Measurements from ENCODE around the gene GPSM3. TPM values are rescaled to one million over a fixed set of nuclear protein-coding genes. Genes with fewer than 3 reads are reported as not detected.

Gene GPSM3
- total RNA-seq, 1 experiment from 2014 or later: 11.8 TPM

- Histone ChIP-seq H2BK120ac (ENCODE audit: low read depth, low read length, poor library complexity, severe bottlenecking) (no peak overlapping the region), H2BK15ac (ENCODE audit: low read depth, low read length) (no peak overlapping the region), H4K8ac (replicated peaks; ENCODE audit: insufficient read length, low read depth, low read length) (no peak overlapping the region), H2AK5ac (ENCODE audit: insufficient read length, low read length) (no peak overlapping the region), H4K91ac (ENCODE audit: insufficient read length, low read depth, low read length) (no peak overlapping the region), H3K9ac (ENCODE audit: extremely low read depth, insufficient read length, low read length) (no peak overlapping the region), H3T11ph (ENCODE audit: low read length) (no peak overlapping the region), H3K79me2 (ENCODE audit: insufficient read depth, low read length) (no peaks in the 10 kb centered on the region), H2AFZ (ENCODE audit: low read length) (no peak overlapping the region), H2BK5ac (ENCODE audit: insufficient read length, low read length) (no peak overlapping the region), H3K56ac (ENCODE audit: insufficient read length, low read depth, low read length) (no peak overlapping the region), H3K18ac (ENCODE audit: insufficient read length, low read depth, low read length) (no peak overlapping the region), H4K20me1 (ENCODE audit: control insufficient read depth, insufficient read depth, insufficient read length) (no peaks in the 10 kb centered on the region), H3K14ac (ENCODE audit: insufficient read depth, low read length) (no peak overlapping the region), H3K4me1 (ENCODE audit: insufficient read depth, low read length) (no peaks in the 10 kb centered on the region), H3K27ac (ENCODE audit: insufficient read length, low read depth, low read length) (no peak overlapping the region), H3K23ac (ENCODE audit: insufficient read length, low read depth, low read length) (no peak overlapping the region), H2BK20ac (ENCODE audit: low read depth, low read length, poor library complexity, severe bottlenecking) (no peak overlapping the region), H4K5ac (ENCODE audit: insufficient read length, low read depth, low read length) (no peak overlapping the region), H3K27me3 (ENCODE audit: insufficient read depth, low read length) (no peaks in the 10 kb centered on the region), H3K4me2 (ENCODE audit: insufficient read depth, insufficient read length, low read length) (no peak overlapping the region), H3K9me3 (ENCODE audit: control insufficient read depth, low read depth, low read length) (no peaks in the 10 kb centered on the region), H3K4ac (ENCODE audit: low read depth, low read length) (no peak overlapping the region), H3K79me1 (ENCODE audit: insufficient read depth, low read depth, low read length, poor library complexity, severe bottlenecking) (no peaks in the 10 kb centered on the region), H3K23me2 (ENCODE audit: insufficient read length, low read depth, low read length, poor library complexity, severe bottlenecking) (peaks cover 3% of the 10 kb centered on the region), H2BK12ac (ENCODE audit: insufficient read length, low read depth, low read length) (no peak overlapping the region)
- no peak for DNase-seq
- Mint-ChIP-seq H3K36me3 (ENCODE audit: insufficient read depth in 1 of 3, low read depth in 3 of 3) (peaks cover 0 to 1% (median 0%) of the 10 kb centered on the region in 3 experiments; a peak in 1 of 7 replicates), H3K27ac (no peak overlapping the region), H3K4me1 (no peaks in the 10 kb centered on the region), H3K27me3 (ENCODE audit: low read depth) (peaks cover 6% of the 10 kb centered on the region; the same call in 1 of the 2 replicates), H3K4me3 (no peak overlapping the region), H3K9me3 (no peaks in the 10 kb centered on the region; a peak in 1 of 5 replicates)
- WGBS (ENCODE audit: extremely low coverage, insufficient read length, low lambda C conversion rate): no CpG with 5 or more reads among the region's 3 CpGs
- no peak for TF ChIP-seq CTCF (conservative IDR thresholded peaks at IDR 0.05)
Observed at GRCh38 chr6:32214126-32214525, 21.7 kb upstream of the GPSM3 start.

Measured in H9 (cell line).